Body of pancreas (tissue), 4 donors: Measurements from ENCODE around the gene ITGAX. TPM values are rescaled to one million over a fixed set of nuclear protein-coding genes. Genes with fewer than 3 reads are reported as not detected.
A peak's percentile ranks its signal among the peaks of the same experiment; 100 is the strongest.

Source experiments
- ATAC-seq: fragments of 150-250 bp; one replicate; pipeline ENCODE4 v1.9.1; 2016
- DNase-seq, 4 donors: peaks; one replicate each; pipeline ENCODE4 v3.0.0-alpha.2; 2019
- H3K27ac ChIP-seq, 4 donors: fragments of 200-600 bp; sonication (generic); 1 replicate in 3 of 4; 2 replicates in 1 of 4; pipeline versions ENCODE4 v1.5.1 to v1.6.1; 2016 to 2019; ENCODE audit warnings: mild to moderate bottlenecking in 1 of 4, mixed read lengths in 1 of 4, moderate library complexity in 1 of 4
- H3K27me3 ChIP-seq, 2 donors: fragments of 200-600 bp; sonication (generic); one replicate each; pipeline ENCODE4 v1.6.0; 2016; ENCODE audit warnings: mild to moderate bottlenecking in 1 of 2
- H3K36me3 ChIP-seq, 2 donors: fragments of 200-600 bp; sonication (generic); replicated peaks in 1 of 2; 2 replicates each; pipeline ENCODE4 v1.5.1; 2016; ENCODE audit warnings: low read depth in 2 of 2; ENCODE audit not compliant: insufficient read depth in 1 of 2
- H3K4me1 ChIP-seq: fragments of 200-600 bp; sonication (generic); one replicate; pipeline ENCODE4 v1.6.0; 2016
- H3K4me3 ChIP-seq, 2 donors: fragments of 200-600 bp; sonication (generic); 1 replicate in 1 of 2; 2 replicates in 1 of 2; pipeline ENCODE4 v1.5.1; 2016 to 2019
- H3K9me3 ChIP-seq, 3 donors: fragments of 200-600 bp; sonication (generic); 1 replicate in 2 of 3; 2 replicates in 1 of 3; pipeline ENCODE4 v1.5.1; 2016
- CTCF ChIP-seq, 7 experiments: fragments of 450-650 bp in 4 of 7; fragments of 200-600 bp in 3 of 7; sonication (generic) in 3 of 7; IDR thresholded peaks; one replicate each; pipeline ENCODE4 v1.5.1; 2016 to 2019; ENCODE audit warnings: antibody characterized with exemption in 7 of 7
- POLR2A ChIP-seq, 3 donors: fragments of 450-650 bp; IDR thresholded peaks; one replicate each; pipeline ENCODE4 v1.6.1; 2016; ENCODE audit warnings: antibody characterized with exemption in 3 of 3, mild to moderate bottlenecking in 2 of 3
- WGBS, 2 donors: methylation state at CpG; one replicate each; pipeline ENCODE4 v1.1.5; 2017; 5-methylcytosine and 5-hydroxymethylcytosine counted together
- intact Hi-C: fragments of 100-400 bp; cut with DNase I; formaldehyde crosslinking; loops from one replicate; pipeline ENCODE4 v1.15.1; 2023
- total RNA-seq, 2 donors: library from RNA; depleted of rRNA; stranded (reverse); fragments of >200 nt; gene quantifications; one replicate each; pipeline ENCODE4 v1.1.0, GENCODE V29; 2016

Gene ITGAX
- total RNA-seq, 2 donors from 2014 or later: 3.0 to 8.6 TPM

- Histone ChIP-seq H3K27ac (peak overlapping the region; percentile 47 to 83 (median 71)), H3K36me3 (no peaks in the 10 kb centered on the region), H3K4me1 (peaks cover 28% of the 10 kb centered on the region), H3K4me3 (no peak overlapping the region), H3K9me3 (no peaks in the 10 kb centered on the region), H3K27me3 (no peaks in the 10 kb centered on the region)
- WGBS, 2 donors: 3 to 18% methylated on average over 6 of the region's 6 CpGs
- DNase-seq (peak; percentile 47 to 82 (median 66)), ATAC-seq (peak; percentile 81)
- intact Hi-C loops: no loop called here
- TF ChIP-seq CTCF (IDR thresholded peaks at IDR 0.05) (no peak), POLR2A (IDR thresholded peaks at IDR 0.05) (peak in 1 of 3 donors; percentile 33)
These were observed 31.4 kb downstream of the ITGAX start for GRCh38 chr16:31386157-31386984.

GRCh38 chr16:31388535-31388934 is 33.6 kb downstream of the ITGAX start:
- Histone ChIP-seq H3K27me3 (no peaks in the 10 kb centered on the region), H3K4me3 (no peak overlapping the region), H3K4me1 (peaks cover 25% of the 10 kb centered on the region), H3K27ac (no peak overlapping the region), H3K36me3 (no peaks in the 10 kb centered on the region), H3K9me3 (no peaks in the 10 kb centered on the region)
- 67% methylated on average over 2 of the region's 2 CpGs for WGBS, 2 donors
- no peak for ATAC-seq
- intact Hi-C loops: no loop called here
- TF ChIP-seq CTCF (IDR thresholded peaks at IDR 0.05): no peak
- TF ChIP-seq POLR2A (IDR thresholded peaks at IDR 0.05): no peak
- no peak for DNase-seq

- no peaks in the 10 kb centered on the region for H3K36me3 ChIP-seq
- H3K4me3 ChIP-seq: no peak overlapping the region
- no peak overlapping the region for H3K27ac ChIP-seq
- intact Hi-C loops: no loop called here
- H3K4me1 ChIP-seq: peaks cover 16% of the 10 kb centered on the region
- H3K9me3 ChIP-seq: no peaks in the 10 kb centered on the region
- H3K27me3 ChIP-seq: no peaks in the 10 kb centered on the region
- no peak for TF ChIP-seq POLR2A (IDR thresholded peaks at IDR 0.05)
- no peak for TF ChIP-seq CTCF (IDR thresholded peaks at IDR 0.05)
- 52 to 64% methylated on average over 6 of the region's 6 CpGs for WGBS, 2 donors
- ATAC-seq (no peak), DNase-seq (no peak)
These were observed 35.6 kb downstream of the ITGAX start for GRCh38 chr16:31390504-31391041.

- H3K27ac ChIP-seq: no peak within 1 kb of the TSS
- intact Hi-C loops: no loop called here
- 53 to 55% methylated on average over 5 of the region's 5 CpGs for WGBS, 2 donors
- H3K4me1 ChIP-seq: no peaks in the 10 kb centered on the region
- ATAC-seq: no peak
- H3K9me3 ChIP-seq: no peaks in the 10 kb centered on the region
- TF ChIP-seq CTCF (IDR thresholded peaks at IDR 0.05): no peak
- TF ChIP-seq POLR2A (IDR thresholded peaks at IDR 0.05): no peak
- no peak within 1 kb of the TSS for H3K4me3 ChIP-seq
- no peaks in the 10 kb centered on the region for H3K36me3 ChIP-seq
- no peaks in the 10 kb centered on the region for H3K27me3 ChIP-seq
- no peak for DNase-seq
These were observed 38.1 kb downstream of the ITGAX start, which contains the start of gene ITGAD for GRCh38 chr16:31393056-31393455. ITGAD (plus strand) TSS chr16:31393335; CDS start chr16:31393361, 26 bp downstream.
